Measurements from ENCODE around the gene RNF167. TPM values are rescaled to one million over a fixed set of nuclear protein-coding genes. Genes with fewer than 3 reads are reported as not detected.

RNF167 gene
- total and polyA plus RNA-seq, 2 of the 13 experiments (the other 11 are each of a cell fraction or from before 2014, with no cell fraction given), result 44.1 to 45.4 TPM

DNA sequence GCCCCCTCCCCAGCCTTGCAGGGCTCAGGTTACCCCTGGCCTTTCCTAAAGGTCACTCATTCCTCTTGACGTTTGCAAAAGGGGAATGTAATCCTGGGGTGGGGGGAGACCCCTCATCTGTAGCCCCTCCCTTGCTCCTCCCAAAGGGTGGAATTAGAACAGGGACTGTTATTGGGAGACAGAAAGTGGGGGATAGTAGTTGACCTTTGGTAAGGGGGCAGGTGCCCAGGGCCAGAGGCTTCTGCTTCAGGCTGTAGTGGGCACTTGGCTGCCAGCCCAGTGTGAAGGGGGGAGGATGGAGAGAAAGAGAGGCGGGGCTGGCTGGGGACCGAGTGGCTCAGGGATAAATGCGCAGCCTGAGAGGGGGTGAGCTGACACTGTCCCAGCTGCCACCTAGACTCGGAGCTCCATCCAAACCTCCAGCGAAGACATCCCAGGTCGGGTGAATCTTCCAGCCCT, 10.7 kb downstream of the RNF167 start, which contains the start of gene ENO3 (continued):
- TF ChIP-seq ARNT (IDR thresholded peaks at IDR 0.05) (no peak), FOXO1 (CRISPR knock-in tag; IDR thresholded peaks at IDR 0.05) (0 out of 2 replicates have a peak, but pooled peaks have one; percentile 4), ZNF557 (CRISPR knock-in tag; IDR thresholded peaks at IDR 0.05) (no peak), PHB2 (IDR thresholded peaks at IDR 0.05; ENCODE audit: partially characterized antibody) (no peak), ZNF407 (CRISPR knock-in tag; IDR thresholded peaks at IDR 0.05; ENCODE audit: not compliant biosample characterization) (no peak), NR2F6 (IDR thresholded peaks at IDR 0.05) (peak; percentile 82), NR2F6 (CRISPR knock-in tag; IDR thresholded peaks at IDR 0.05) (peak; percentile 85), ZNF484 (CRISPR knock-in tag; IDR thresholded peaks at IDR 0.05; ENCODE audit: borderline replicate concordance, low read depth) (no peak), KMT2B (CRISPR knock-in tag; IDR thresholded peaks at IDR 0.05) (no peak), MAFK (conservative IDR thresholded peaks at IDR 0.05 in 1 of 2, IDR thresholded peaks at IDR 0.05 in 1 of 2; ENCODE audit: low read length in 2 of 2) (no peak), TBX2 (CRISPR knock-in tag; IDR thresholded peaks at IDR 0.05; ENCODE audit: borderline replicate concordance) (no peak; the same call in 1 of the 2 replicates), POLR2G (IDR thresholded peaks at IDR 0.05; ENCODE audit: low read depth, low read length) (peak; percentile 57), SMAD9 (CRISPR knock-in tag; IDR thresholded peaks at IDR 0.05) (no peak), ZNF24 (IDR thresholded peaks at IDR 0.05) (no peak)
- TF ChIP-seq, protein P1, sequence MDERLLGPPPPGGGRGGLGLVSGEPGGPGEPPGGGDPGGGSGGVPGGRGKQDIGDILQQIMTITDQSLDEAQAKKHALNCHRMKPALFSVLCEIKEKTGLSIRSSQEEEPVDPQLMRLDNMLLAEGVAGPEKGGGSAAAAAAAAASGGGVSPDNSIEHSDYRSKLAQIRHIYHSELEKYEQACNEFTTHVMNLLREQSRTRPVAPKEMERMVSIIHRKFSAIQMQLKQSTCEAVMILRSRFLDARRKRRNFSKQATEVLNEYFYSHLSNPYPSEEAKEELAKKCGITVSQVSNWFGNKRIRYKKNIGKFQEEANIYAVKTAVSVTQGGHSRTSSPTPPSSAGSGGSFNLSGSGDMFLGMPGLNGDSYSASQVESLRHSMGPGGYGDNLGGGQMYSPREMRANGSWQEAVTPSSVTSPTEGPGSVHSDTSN (CRISPR knock-in tag; IDR thresholded peaks at IDR 0.05), result no peak

All from HepG2 (cell line).